ENCODE measurements around the gene CLEC4M.
"Not testable (repeated sequence)": the region's sequence is repeated elsewhere in the genome, so short reads cannot be mapped to it uniquely, and the experiment has no call there.

DNA sequence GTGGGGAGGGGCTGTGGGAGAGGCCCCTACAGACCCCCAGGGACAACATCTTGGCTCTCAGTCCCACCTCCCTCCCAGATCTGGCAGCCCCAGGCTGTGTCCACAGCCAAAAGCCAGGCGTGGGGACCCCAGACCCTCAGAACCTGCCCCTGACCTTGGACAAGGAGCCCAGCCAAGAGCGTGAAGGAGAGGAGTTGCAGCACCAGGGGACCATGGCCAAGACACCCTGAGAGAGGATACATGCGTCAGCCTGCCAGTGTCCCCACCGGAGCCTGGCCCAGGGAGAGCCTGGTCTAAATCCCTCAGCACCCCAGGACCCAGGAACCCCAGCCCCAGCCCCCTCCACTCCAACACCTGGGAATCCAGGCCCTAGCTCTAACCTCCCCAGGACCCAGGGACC is 16.7 kb upstream of the CLEC4M start:
- TF ChIP-seq, protein P1, sequence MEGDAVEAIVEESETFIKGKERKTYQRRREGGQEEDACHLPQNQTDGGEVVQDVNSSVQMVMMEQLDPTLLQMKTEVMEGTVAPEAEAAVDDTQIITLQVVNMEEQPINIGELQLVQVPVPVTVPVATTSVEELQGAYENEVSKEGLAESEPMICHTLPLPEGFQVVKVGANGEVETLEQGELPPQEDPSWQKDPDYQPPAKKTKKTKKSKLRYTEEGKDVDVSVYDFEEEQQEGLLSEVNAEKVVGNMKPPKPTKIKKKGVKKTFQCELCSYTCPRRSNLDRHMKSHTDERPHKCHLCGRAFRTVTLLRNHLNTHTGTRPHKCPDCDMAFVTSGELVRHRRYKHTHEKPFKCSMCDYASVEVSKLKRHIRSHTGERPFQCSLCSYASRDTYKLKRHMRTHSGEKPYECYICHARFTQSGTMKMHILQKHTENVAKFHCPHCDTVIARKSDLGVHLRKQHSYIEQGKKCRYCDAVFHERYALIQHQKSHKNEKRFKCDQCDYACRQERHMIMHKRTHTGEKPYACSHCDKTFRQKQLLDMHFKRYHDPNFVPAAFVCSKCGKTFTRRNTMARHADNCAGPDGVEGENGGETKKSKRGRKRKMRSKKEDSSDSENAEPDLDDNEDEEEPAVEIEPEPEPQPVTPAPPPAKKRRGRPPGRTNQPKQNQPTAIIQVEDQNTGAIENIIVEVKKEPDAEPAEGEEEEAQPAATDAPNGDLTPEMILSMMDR (IDR thresholded peaks at IDR 0.05): not testable (repeated sequence)
- TF ChIP-seq POLR2A, EP300 (IDR thresholded peaks at IDR 0.05): not testable (repeated sequence)
